CD4-positive, alpha-beta T cell treated with Interleukin-2 at 100 ng/mL for 4 hours (primary cell): ENCODE results near the gene POF1B.
A peak's percentile ranks its signal among the peaks of the same experiment; 100 is the strongest.

Experiments used
- DNase-seq: peaks from one replicate; pipeline ENCODE4 v3.0.0-alpha.2; 2020; ENCODE audit warnings: low spot score

Gene POF1B

GRCh38 chrX:85243761-85244449, 135.6 kb downstream of the POF1B start, which contains the start of the genes SATL1 and ZNF711:
TSS of gene SATL1 (minus strand) at chrX:85243779. CDS start at chrX:85108968, 134,811 bp downstream.
TSS of gene ZNF711 (plus strand) at chrX:85243991. CDS start at chrX:85247573, 3,582 bp downstream.
- DNase-seq = peak; percentile 17

- no peak for DNase-seq
Measured at GRCh38 chrX:85243155-85243554, 136.3 kb downstream of the POF1B start.
